Neural crest cell (in vitro differentiated cells): ENCODE measurements around the gene DDX20. TPM values are rescaled to one million over a fixed set of nuclear protein-coding genes. Genes with fewer than 3 reads are reported as not detected.

Experiments
- DNase-seq: peaks from one replicate; pipeline ENCODE4 v3.0.0; 2021; ENCODE audit warnings: low read depth, mixed read lengths, low spot score
- H3K27ac Mint-ChIP-seq: one replicate; pipeline ENCODE4 v1.8.0; 2021; ENCODE audit warnings: mild to moderate bottlenecking, mixed read lengths; ENCODE audit not compliant: unreplicated experiment
- H3K27me3 Mint-ChIP-seq: 2 replicates; pipeline ENCODE4 v1.8.0; 2021; ENCODE audit warnings: low read depth, mild to moderate bottlenecking, mixed read lengths
- H3K36me3 Mint-ChIP-seq: 2 replicates; pipeline ENCODE4 v1.8.0; 2021; ENCODE audit warnings: low read depth, mild to moderate bottlenecking, mixed read lengths
- H3K4me1 Mint-ChIP-seq: 2 replicates; pipeline ENCODE4 v1.8.0; 2021; ENCODE audit warnings: mixed read lengths
- H3K4me3 Mint-ChIP-seq: one replicate; pipeline ENCODE4 v1.8.0; 2021; ENCODE audit warnings: mild to moderate bottlenecking, mixed read lengths
- H3K9me3 Mint-ChIP-seq: 2 replicates; pipeline ENCODE4 v1.8.0; 2021; ENCODE audit warnings: mixed read lengths
- CTCF ChIP-seq: fragments of 200-600 bp; sonication (generic); conservative IDR thresholded peaks from 2 replicates; pipeline ENCODE4 v1.5.0; 2021; ENCODE audit warnings: antibody characterized with exemption, mild to moderate bottlenecking
- total RNA-seq: library from RNA; stranded (reverse); gene quantifications from 2 replicates; pipeline ENCODE4 v1.2.1, GENCODE V29; 2021

The DDX20 gene
- total RNA-seq, 1 donor from 2014 or later: 26.7 TPM

GRCh38 chr1:111729946-111730681 is 25.6 kb upstream of the DDX20 start:
- no peak overlapping the region for H3K4me3 Mint-ChIP-seq
- no peaks in the 10 kb centered on the region for H3K9me3 Mint-ChIP-seq
- H3K4me1 Mint-ChIP-seq: peaks cover 24% of the 10 kb centered on the region
- H3K27me3 Mint-ChIP-seq: peaks cover 2% of the 10 kb centered on the region
- no peak for DNase-seq
- H3K36me3 Mint-ChIP-seq: no peaks in the 10 kb centered on the region
- no peak for TF ChIP-seq CTCF
- peak overlapping the region; percentile 7 for H3K27ac Mint-ChIP-seq

GRCh38 chr1:111730706-111731105 is 25.0 kb upstream of the DDX20 start:
- Mint-ChIP-seq H3K27ac (no peak overlapping the region), H3K4me3 (no peak overlapping the region)
- no peak for DNase-seq

GRCh38 chr1:111731956-111732355 is 23.7 kb upstream of the DDX20 start:
- peaks cover 21% of the 10 kb centered on the region for H3K4me1 Mint-ChIP-seq
- peaks cover 2% of the 10 kb centered on the region for H3K27me3 Mint-ChIP-seq
- H3K9me3 Mint-ChIP-seq: no peaks in the 10 kb centered on the region
- TF ChIP-seq CTCF: no peak
- H3K36me3 Mint-ChIP-seq: no peaks in the 10 kb centered on the region
- H3K4me3 Mint-ChIP-seq: no peak overlapping the region
- no peak for DNase-seq
- H3K27ac Mint-ChIP-seq: peak overlapping the region; percentile 23

More at GRCh38 chr1:111730706-111731105, 25.0 kb upstream of the DDX20 start:
- no peak for TF ChIP-seq CTCF
- H3K27me3 Mint-ChIP-seq: peaks cover 2% of the 10 kb centered on the region
- H3K36me3 Mint-ChIP-seq: no peaks in the 10 kb centered on the region
- no peaks in the 10 kb centered on the region for H3K9me3 Mint-ChIP-seq
- peaks cover 21% of the 10 kb centered on the region for H3K4me1 Mint-ChIP-seq

- DNase-seq: no peak
- peak overlapping the region; percentile 65 for H3K27ac Mint-ChIP-seq
These were observed 23.0 kb upstream of the DDX20 start for GRCh38 chr1:111732718-111733117.

GRCh38 chr1:111733183-111733991 is 22.3 kb upstream of the DDX20 start:
- DNase-seq: no peak
- TF ChIP-seq CTCF: no peak
- peaks cover 27% of the 10 kb centered on the region for H3K4me1 Mint-ChIP-seq
- H3K27ac Mint-ChIP-seq: peak overlapping the region; percentile 85
- H3K36me3 Mint-ChIP-seq: no peaks in the 10 kb centered on the region
- H3K27me3 Mint-ChIP-seq: peaks cover 2% of the 10 kb centered on the region
- H3K9me3 Mint-ChIP-seq: no peaks in the 10 kb centered on the region
- peak overlapping the region; percentile 12 for H3K4me3 Mint-ChIP-seq

More at GRCh38 chr1:111732718-111733117, 23.0 kb upstream of the DDX20 start:
- Mint-ChIP-seq H3K4me3 (no peak overlapping the region), H3K9me3 (no peaks in the 10 kb centered on the region), H3K27me3 (peaks cover 2% of the 10 kb centered on the region), H3K36me3 (no peaks in the 10 kb centered on the region), H3K4me1 (peaks cover 28% of the 10 kb centered on the region)
- no peak for TF ChIP-seq CTCF
